OCI-LY3 (cell line): ENCODE measurements around the gene RRP9.

ENCODE experiments used
- CTCF ChIP-seq: fragments of 200-600, 300-600 bp; sonication (generic); IDR thresholded peaks from 2 replicates; pipeline ENCODE4 v1.5.1; 2014; ENCODE audit warnings: antibody characterized with exemption, low read length, low read depth
- EZH2phosphoT487 ChIP-seq: fragments of 200-600 bp; shearing (Covaris generic); IDR thresholded peaks from 2 replicates; pipeline ENCODE4 v1.6.1; 2018; ENCODE audit warnings: antibody characterized with exemption, mixed run types, low read depth

- no peak for TF ChIP-seq CTCF
- TF ChIP-seq EZH2phosphoT487, result no peak
Observed at GRCh38 chr3:51937611-51938450, 3.9 kb downstream of the RRP9 start.
